Sigmoid colon (tissue), 7 donors: ENCODE data around the gene LITAF. TPM values are rescaled to one million over a fixed set of nuclear protein-coding genes. Genes with fewer than 3 reads are reported as not detected.

Experiments used
- DNase-seq: peaks from one replicate; pipeline ENCODE4 v3.0.0-alpha.2; 2019
- H3K27ac ChIP-seq, 4 donors: fragments of 200-600 bp; sonication (generic); one replicate each; pipeline ENCODE4 v1.5.1; 2016 to 2019; ENCODE audit warnings: mild to moderate bottlenecking in 1 of 4
- H3K27me3 ChIP-seq, 3 donors: fragments of 200-600 bp; sonication (generic); one replicate each; pipeline ENCODE4 v1.5.1; 2019; ENCODE audit warnings: mild to moderate bottlenecking in 1 of 3
- H3K36me3 ChIP-seq, 4 donors: fragments of 200-600 bp; sonication (generic); one replicate each; pipeline ENCODE4 v1.5.1; 2016 to 2019
- H3K4me1 ChIP-seq, 4 donors: fragments of 200-600 bp; sonication (generic); one replicate each; pipeline ENCODE4 v1.5.1; 2017 to 2019
- H3K4me3 ChIP-seq, 4 donors: fragments of 200-600 bp; sonication (generic); one replicate each; pipeline ENCODE4 v1.5.1; 2017 to 2019; ENCODE audit warnings: mild to moderate bottlenecking in 2 of 4, moderate library complexity in 1 of 4
- H3K9me3 ChIP-seq, 4 donors: fragments of 200-600 bp in 3 of 4; sonication (generic) in 3 of 4; one replicate each; pipeline versions ENCODE4 v1.5.1 to v1.6.1; 2013 to 2019
- CTCF ChIP-seq, 4 experiments: fragments of 450-650 bp in 3 of 4; fragments of 200-600 bp in 1 of 4; IDR thresholded peaks; one replicate each; pipeline ENCODE4 v1.5.1; 2016 to 2019; ENCODE audit warnings: antibody characterized with exemption in 4 of 4, mild to moderate bottlenecking in 3 of 4, moderate library complexity in 2 of 4
- EP300 ChIP-seq, 4 donors: sonication (generic); formaldehyde crosslinking; IDR thresholded peaks; one replicate each; pipeline ENCODE4 v1.6.1; 2017; ENCODE audit warnings: antibody characterized with exemption in 4 of 4
- POLR2A ChIP-seq, 2 donors: fragments of 450-650 bp; IDR thresholded peaks; one replicate each; pipeline ENCODE4 v1.6.1; 2016; ENCODE audit warnings: antibody characterized with exemption in 2 of 2, mild to moderate bottlenecking in 2 of 2, moderate library complexity in 2 of 2
- POLR2AphosphoS5 ChIP-seq, 4 donors: sonication (generic); formaldehyde crosslinking; IDR thresholded peaks; one replicate each; pipeline ENCODE4 v1.6.1; 2017; ENCODE audit warnings: antibody characterized with exemption in 4 of 4
- WGBS, 2 donors: extraction: QIAGEN DNeasy Blood & Tissue Kit; methylation state at CpG; one replicate each; pipeline ENCODE4 v1.1.7; 2013; 5-methylcytosine and 5-hydroxymethylcytosine counted together
- intact Hi-C: fragments of 100-400 bp; cut with DNase I; formaldehyde crosslinking; loops from one replicate; pipeline ENCODE4 v1.15.1; 2023
- polyA plus RNA-seq, 3 donors: library from polyadenylated mRNA; stranded (reverse); fragments of 200-250 nt; gene quantifications; one replicate each; pipeline ENCODE4 v1.2.3, GENCODE V29; 2013
- total RNA-seq, 4 donors: library from RNA; depleted of rRNA; stranded (reverse); fragments of >200 nt; gene quantifications; one replicate each; pipeline ENCODE4 v1.1.0, GENCODE V29; 2016
- donor health status: healthy with polysubstance abuse.
- donor health status: Bipolar disorder and iron deficiency.
- donor health status: healthy.

Gene LITAF
- total and polyA plus RNA-seq, 7 donors: 20.6 to 307 (median 55.1) TPM

GRCh38 chr16:11530171-11530940 is 56.4 kb downstream of the LITAF start:
- H3K27ac ChIP-seq: no peak overlapping the region
- TF ChIP-seq POLR2AphosphoS5 (IDR thresholded peaks at IDR 0.05): no peak
- no peaks in the 10 kb centered on the region for H3K9me3 ChIP-seq
- DNase-seq: no peak
- no peak overlapping the region for H3K4me3 ChIP-seq
- intact Hi-C loops: loop anchor here (5.0 kb wide), 1 partner anchor 187 kb away; no protein-coding TSS in a partner anchor
- no peaks in the 10 kb centered on the region for H3K36me3 ChIP-seq
- H3K4me1 ChIP-seq: no peaks in the 10 kb centered on the region
- H3K27me3 ChIP-seq: peaks cover 0 to 21% (median 0%) of the 10 kb centered on the region in 3 donors
- WGBS, 2 donors: 73 to 86% methylated on average over 8 of the region's 8 CpGs

GRCh38 chr16:11529285-11529684 is 57.4 kb downstream of the LITAF start:
- TF ChIP-seq CTCF (IDR thresholded peaks at IDR 0.05) (no peak), EP300 (IDR thresholded peaks at IDR 0.05) (no peak), POLR2A (IDR thresholded peaks at IDR 0.05) (no peak), POLR2AphosphoS5 (IDR thresholded peaks at IDR 0.05) (no peak)
- Histone ChIP-seq H3K27ac (no peak overlapping the region), H3K9me3 (no peaks in the 10 kb centered on the region), H3K27me3 (peaks cover 0 to 25% (median 0%) of the 10 kb centered on the region in 3 donors), H3K4me3 (no peak overlapping the region), H3K4me1 (no peaks in the 10 kb centered on the region), H3K36me3 (no peaks in the 10 kb centered on the region)
- DNase-seq: no peak
- intact Hi-C loops: no loop called here
- 84 to 91% methylated on average over 4 of the region's 4 CpGs for WGBS, 2 donors

- DNase-seq: no peak
- H3K36me3 ChIP-seq: no peaks in the 10 kb centered on the region
- H3K27me3 ChIP-seq: peaks cover 0 to 27% (median 0%) of the 10 kb centered on the region in 3 donors
- 76 to 89% methylated on average over 11 of the region's 11 CpGs for WGBS, 2 donors
- no peak overlapping the region for H3K4me3 ChIP-seq
- H3K9me3 ChIP-seq: no peaks in the 10 kb centered on the region
- TF ChIP-seq EP300 (IDR thresholded peaks at IDR 0.05) (no peak), POLR2AphosphoS5 (IDR thresholded peaks at IDR 0.05) (no peak), POLR2A (IDR thresholded peaks at IDR 0.05) (no peak), CTCF (IDR thresholded peaks at IDR 0.05) (no peak)
- intact Hi-C loops: no loop called here
- H3K27ac ChIP-seq: no peak overlapping the region
- H3K4me1 ChIP-seq: no peaks in the 10 kb centered on the region
Measured at GRCh38 chr16:11528053-11528452, 58.7 kb downstream of the LITAF start.

- Histone ChIP-seq H3K27me3 (peaks cover 0 to 27% (median 0%) of the 10 kb centered on the region in 3 donors), H3K4me3 (no peak overlapping the region), H3K4me1 (no peaks in the 10 kb centered on the region), H3K9me3 (no peaks in the 10 kb centered on the region), H3K36me3 (no peaks in the 10 kb centered on the region), H3K27ac (no peak overlapping the region)
- intact Hi-C loops: no loop called here
- TF ChIP-seq EP300 (IDR thresholded peaks at IDR 0.05): no peak
- no peak for TF ChIP-seq POLR2A (IDR thresholded peaks at IDR 0.05)
- no peak for TF ChIP-seq POLR2AphosphoS5 (IDR thresholded peaks at IDR 0.05)
- TF ChIP-seq CTCF (IDR thresholded peaks at IDR 0.05): no peak
- WGBS, 2 donors: 50 to 74% methylated on average over 18 of the region's 18 CpGs
- no peak for DNase-seq
Measured at GRCh38 chr16:11526655-11527350, 59.9 kb downstream of the LITAF start.

- WGBS, 2 donors: 86 to 91% methylated on average over 6 of the region's 6 CpGs
- H3K27me3 ChIP-seq: peaks cover 0 to 27% (median 0%) of the 10 kb centered on the region in 3 donors
- no peak overlapping the region for H3K27ac ChIP-seq
- no peaks in the 10 kb centered on the region for H3K4me1 ChIP-seq
- H3K4me3 ChIP-seq: no peak overlapping the region
- DNase-seq: no peak
- intact Hi-C loops: no loop called here
- no peak for TF ChIP-seq POLR2A (IDR thresholded peaks at IDR 0.05)
- no peak for TF ChIP-seq POLR2AphosphoS5 (IDR thresholded peaks at IDR 0.05)
- no peak for TF ChIP-seq EP300 (IDR thresholded peaks at IDR 0.05)
- no peak for TF ChIP-seq CTCF (IDR thresholded peaks at IDR 0.05)
- no peaks in the 10 kb centered on the region for H3K36me3 ChIP-seq
- no peaks in the 10 kb centered on the region for H3K9me3 ChIP-seq
Measured at GRCh38 chr16:11524098-11524760, 62.5 kb downstream of the LITAF start.
